Mesenchymal stem cell (in vitro differentiated cells and primary cell): ENCODE data around the gene FNDC3B.

Experiments used
- DNase-seq: peaks from one replicate; pipeline ENCODE4 v3.0.0-alpha.2; 2013
- H2AFZ ChIP-seq: one replicate; pipeline ENCODE4 v1.6.1; 2013; ENCODE audit warnings: low read depth, mild to moderate bottlenecking, control low read depth, inconsistent platforms, low read length, moderate library complexity
- H2AK5ac ChIP-seq: 2 replicates; pipeline ENCODE4 v1.6.1; 2013; ENCODE audit warnings: low read length, moderate library complexity, mild to moderate bottlenecking, inconsistent platforms; ENCODE audit not compliant: severe bottlenecking
- H2BK120ac ChIP-seq: one replicate; pipeline ENCODE4 v1.6.1; 2013; ENCODE audit warnings: low read depth, mild to moderate bottlenecking, inconsistent platforms, low read length, moderate library complexity
- H2BK12ac ChIP-seq, 2 experiments: one replicate each; pipeline ENCODE4 v1.6.1; 2013; ENCODE audit warnings: inconsistent platforms in 2 of 2, low read length in 2 of 2, mild to moderate bottlenecking in 2 of 2, moderate library complexity in 2 of 2, control low read depth in 1 of 2
- H2BK15ac ChIP-seq: one replicate; pipeline ENCODE4 v1.6.1; 2013; ENCODE audit warnings: mild to moderate bottlenecking, low read depth, inconsistent platforms; ENCODE audit not compliant: poor library complexity, severe bottlenecking
- H2BK5ac ChIP-seq: 2 replicates; pipeline ENCODE4 v1.6.1; 2013; ENCODE audit warnings: low read depth, mild to moderate bottlenecking, low read length, control low read depth, inconsistent platforms; ENCODE audit not compliant: poor library complexity, severe bottlenecking
- H3K14ac ChIP-seq, 2 experiments: one replicate each; pipeline ENCODE4 v1.6.1; 2013; ENCODE audit warnings: inconsistent platforms in 2 of 2, low read length in 2 of 2, control low read depth in 1 of 2, mild to moderate bottlenecking in 1 of 2, moderate library complexity in 1 of 2
- H3K18ac ChIP-seq, 2 experiments: one replicate each; pipeline ENCODE4 v1.6.1; 2013; ENCODE audit warnings: inconsistent platforms in 2 of 2, low read length in 2 of 2, control low read depth in 1 of 2, low read depth in 1 of 2, mild to moderate bottlenecking in 1 of 2
- H3K23ac ChIP-seq, 2 experiments: one replicate each; pipeline ENCODE4 v1.6.1; 2013; ENCODE audit warnings: inconsistent platforms in 2 of 2, low read length in 2 of 2, mild to moderate bottlenecking in 2 of 2, moderate library complexity in 2 of 2, control low read depth in 1 of 2
- H3K27ac ChIP-seq: 2 replicates; pipeline ENCODE4 v1.5.1; 2013; ENCODE audit warnings: mild to moderate bottlenecking, moderate library complexity, low read length, control low read depth, inconsistent platforms; ENCODE audit not compliant: poor library complexity, severe bottlenecking
- H3K27me3 ChIP-seq, 2 experiments: 2 replicates each; pipeline versions ENCODE4 v1.6.1 to v1.7.0; 2013; ENCODE audit warnings: low read length in 2 of 2, mild to moderate bottlenecking in 2 of 2, moderate library complexity in 2 of 2, control low read depth in 1 of 2, inconsistent platforms in 1 of 2; ENCODE audit not compliant: control insufficient read depth in 1 of 2, insufficient read depth in 1 of 2
- H3K36me3 ChIP-seq, 2 experiments: 2 replicates each; pipeline versions ENCODE4 v1.6.1 to v1.7.0; 2013; ENCODE audit warnings: low read length in 2 of 2, control low read depth in 1 of 2, inconsistent platforms in 1 of 2, low read depth in 1 of 2, mild to moderate bottlenecking in 1 of 2; ENCODE audit not compliant: insufficient read depth in 2 of 2, control insufficient read depth in 1 of 2
- H3K4ac ChIP-seq, 2 experiments: one replicate each; pipeline ENCODE4 v1.6.1; 2013; ENCODE audit warnings: inconsistent platforms in 2 of 2, low read length in 2 of 2, mild to moderate bottlenecking in 2 of 2, moderate library complexity in 2 of 2, control low read depth in 1 of 2, low read depth in 1 of 2
- H3K4me1 ChIP-seq: 2 replicates; pipeline ENCODE4 v1.6.1; 2013; ENCODE audit warnings: low read depth, low read length, control low read depth; ENCODE audit not compliant: control insufficient read depth, insufficient read depth
- H3K4me2 ChIP-seq: 2 replicates; pipeline ENCODE4 v1.6.1; 2013; ENCODE audit warnings: low read length, mild to moderate bottlenecking, inconsistent platforms; ENCODE audit not compliant: poor library complexity, severe bottlenecking
- H3K4me3 ChIP-seq, 2 experiments: 2 replicates each; pipeline versions ENCODE4 v1.5.1 to v1.7.0; 2013; ENCODE audit warnings: low read length in 2 of 2, mild to moderate bottlenecking in 2 of 2, control low read depth in 1 of 2, low read depth in 1 of 2; ENCODE audit not compliant: insufficient read depth in 1 of 2
- H3K79me1 ChIP-seq: replicated peaks from 2 replicates; pipeline ENCODE4 v1.6.1; 2013; ENCODE audit warnings: mild to moderate bottlenecking, control low read depth, low read length, inconsistent platforms; ENCODE audit not compliant: poor library complexity, severe bottlenecking
- H3K9ac ChIP-seq: 2 replicates; pipeline ENCODE4 v1.7.0; 2013; ENCODE audit warnings: mild to moderate bottlenecking, low read length, moderate library complexity
- H3K9me3 ChIP-seq: 2 replicates; pipeline ENCODE4 v1.7.0; 2013; ENCODE audit warnings: mild to moderate bottlenecking, low read length; ENCODE audit not compliant: control insufficient read depth
- H4K8ac ChIP-seq: one replicate; pipeline ENCODE4 v1.6.1; 2013; ENCODE audit warnings: inconsistent platforms, mild to moderate bottlenecking, low read length, moderate library complexity
- H4K91ac ChIP-seq: one replicate; pipeline ENCODE4 v1.6.1; 2013; ENCODE audit warnings: mild to moderate bottlenecking, low read length, inconsistent platforms
- WGBS: methylation state at CpG from one replicate; pipeline ENCODE4 v1.1.7; 2013; ENCODE audit warnings: mixed read lengths; 5-methylcytosine and 5-hydroxymethylcytosine counted together

FNDC3B gene

GRCh38 chr3:172145031-172145686, 105.8 kb downstream of the FNDC3B start:
- no peak overlapping the region for H3K27ac ChIP-seq
- H3K9ac ChIP-seq = no peak overlapping the region
- no peak overlapping the region for H2AK5ac ChIP-seq
- H3K27me3 ChIP-seq = no peaks in the 10 kb centered on the region
- H3K18ac ChIP-seq = no peak overlapping the region
- peaks cover 5% of the 10 kb centered on the region for H3K79me1 ChIP-seq
- H3K9me3 ChIP-seq = no peaks in the 10 kb centered on the region
- no peak overlapping the region for H3K4me3 ChIP-seq
- peaks cover 13 to 22% of the 10 kb centered on the region in 2 experiments for H3K36me3 ChIP-seq
- H3K4me2 ChIP-seq = no peak overlapping the region
- no peak overlapping the region for H2AFZ ChIP-seq
- no peak overlapping the region for H2BK12ac ChIP-seq
- no peak overlapping the region for H4K8ac ChIP-seq
- 83% methylated on average over 5 of the region's 7 CpGs for WGBS
- no peak overlapping the region for H3K4ac ChIP-seq
- H2BK120ac ChIP-seq = no peak overlapping the region
- no peak overlapping the region for H2BK5ac ChIP-seq
- DNase-seq = no peak
- H3K14ac ChIP-seq = no peak overlapping the region
- no peak overlapping the region for H3K23ac ChIP-seq
- no peak overlapping the region for H4K91ac ChIP-seq
- no peak overlapping the region for H2BK15ac ChIP-seq
- H3K4me1 ChIP-seq = peaks cover 5% of the 10 kb centered on the region

GRCh38 chr3:172146349-172146748, 107.0 kb downstream of the FNDC3B start:
- H2AK5ac ChIP-seq = no peak overlapping the region
- peaks cover 13 to 22% of the 10 kb centered on the region in 2 experiments for H3K36me3 ChIP-seq
- no peak overlapping the region for H3K4ac ChIP-seq
- H3K79me1 ChIP-seq = peaks cover 5% of the 10 kb centered on the region
- 82% methylated on average over 1 of the region's 3 CpGs for WGBS
- H3K9ac ChIP-seq = no peak overlapping the region
- no peak overlapping the region for H2BK120ac ChIP-seq
- no peak overlapping the region for H2BK5ac ChIP-seq
- peak overlapping the region; percentile 30 to 52 for H3K18ac ChIP-seq
- no peak overlapping the region for H3K4me2 ChIP-seq
- no peak overlapping the region for H3K23ac ChIP-seq
- H3K27me3 ChIP-seq = no peaks in the 10 kb centered on the region
- no peaks in the 10 kb centered on the region for H3K9me3 ChIP-seq
- no peak overlapping the region for H2BK15ac ChIP-seq
- no peak overlapping the region for H3K27ac ChIP-seq
- H4K8ac ChIP-seq = no peak overlapping the region
- H3K14ac ChIP-seq = no peak overlapping the region
- H3K4me1 ChIP-seq = peaks cover 5% of the 10 kb centered on the region
- no peak overlapping the region for H2AFZ ChIP-seq
- no peak overlapping the region for H4K91ac ChIP-seq
- H2BK12ac ChIP-seq = no peak overlapping the region
- no peak overlapping the region for H3K4me3 ChIP-seq
- DNase-seq = no peak

- Histone ChIP-seq H4K91ac (no peak overlapping the region), H3K14ac (no peak overlapping the region), H3K4me1 (peaks cover 4% of the 10 kb centered on the region), H3K4ac (no peak overlapping the region), H3K27ac (no peak overlapping the region), H2BK12ac (no peak overlapping the region), H3K36me3 (peaks cover 13 to 22% of the 10 kb centered on the region in 2 experiments), H3K27me3 (no peaks in the 10 kb centered on the region), H3K9ac (no peak overlapping the region), H2AFZ (no peak overlapping the region), H4K8ac (no peak overlapping the region), H2BK15ac (no peak overlapping the region), H3K4me3 (no peak overlapping the region), H3K79me1 (peaks cover 5% of the 10 kb centered on the region), H3K23ac (no peak overlapping the region), H2BK120ac (no peak overlapping the region), H2BK5ac (no peak overlapping the region), H3K9me3 (no peaks in the 10 kb centered on the region), H2AK5ac (no peak overlapping the region), H3K18ac (peak overlapping the region; percentile 22 to 59), H3K4me2 (no peak overlapping the region)
- WGBS = 96% methylated on average over 6 of the region's 8 CpGs
- no peak for DNase-seq
Measured at GRCh38 chr3:172147113-172147818, 107.9 kb downstream of the FNDC3B start.

GRCh38 chr3:172148241-172148640, 108.9 kb downstream of the FNDC3B start:
- H2AFZ ChIP-seq = no peak overlapping the region
- no peak overlapping the region for H2BK15ac ChIP-seq
- 83% methylated on average over 2 of the region's 2 CpGs for WGBS
- no peak overlapping the region for H3K4me2 ChIP-seq
- no peak overlapping the region for H4K8ac ChIP-seq
- H2BK12ac ChIP-seq = no peak overlapping the region
- peaks cover 13 to 22% of the 10 kb centered on the region in 2 experiments for H3K36me3 ChIP-seq
- H3K4ac ChIP-seq = no peak overlapping the region
- H3K9ac ChIP-seq = no peak overlapping the region
- H4K91ac ChIP-seq = no peak overlapping the region
- no peak overlapping the region for H2BK5ac ChIP-seq
- no peak overlapping the region for H3K4me3 ChIP-seq
- H3K14ac ChIP-seq = no peak overlapping the region
- H3K4me1 ChIP-seq = peaks cover 6% of the 10 kb centered on the region
- no peak for DNase-seq
- H3K23ac ChIP-seq = no peak overlapping the region
- no peaks in the 10 kb centered on the region for H3K9me3 ChIP-seq
- H2AK5ac ChIP-seq = no peak overlapping the region
- H3K27me3 ChIP-seq = no peaks in the 10 kb centered on the region
- no peak overlapping the region for H2BK120ac ChIP-seq
- H3K18ac ChIP-seq = no peak overlapping the region
- no peak overlapping the region for H3K27ac ChIP-seq
- peaks cover 5% of the 10 kb centered on the region for H3K79me1 ChIP-seq
